Pons (tissue), 1 donor: ENCODE data around the gene ANKRD33B.
"Not testable (repeated sequence)": the region's sequence is repeated elsewhere in the genome, so short reads cannot be mapped to it uniquely, and the experiment has no call there.

Experiments used
- DNase-seq: peaks from one replicate; pipeline ENCODE4 v3.0.0-alpha.2; 2016; ENCODE audit warnings: low spot score

Gene ANKRD33B

DNA sequence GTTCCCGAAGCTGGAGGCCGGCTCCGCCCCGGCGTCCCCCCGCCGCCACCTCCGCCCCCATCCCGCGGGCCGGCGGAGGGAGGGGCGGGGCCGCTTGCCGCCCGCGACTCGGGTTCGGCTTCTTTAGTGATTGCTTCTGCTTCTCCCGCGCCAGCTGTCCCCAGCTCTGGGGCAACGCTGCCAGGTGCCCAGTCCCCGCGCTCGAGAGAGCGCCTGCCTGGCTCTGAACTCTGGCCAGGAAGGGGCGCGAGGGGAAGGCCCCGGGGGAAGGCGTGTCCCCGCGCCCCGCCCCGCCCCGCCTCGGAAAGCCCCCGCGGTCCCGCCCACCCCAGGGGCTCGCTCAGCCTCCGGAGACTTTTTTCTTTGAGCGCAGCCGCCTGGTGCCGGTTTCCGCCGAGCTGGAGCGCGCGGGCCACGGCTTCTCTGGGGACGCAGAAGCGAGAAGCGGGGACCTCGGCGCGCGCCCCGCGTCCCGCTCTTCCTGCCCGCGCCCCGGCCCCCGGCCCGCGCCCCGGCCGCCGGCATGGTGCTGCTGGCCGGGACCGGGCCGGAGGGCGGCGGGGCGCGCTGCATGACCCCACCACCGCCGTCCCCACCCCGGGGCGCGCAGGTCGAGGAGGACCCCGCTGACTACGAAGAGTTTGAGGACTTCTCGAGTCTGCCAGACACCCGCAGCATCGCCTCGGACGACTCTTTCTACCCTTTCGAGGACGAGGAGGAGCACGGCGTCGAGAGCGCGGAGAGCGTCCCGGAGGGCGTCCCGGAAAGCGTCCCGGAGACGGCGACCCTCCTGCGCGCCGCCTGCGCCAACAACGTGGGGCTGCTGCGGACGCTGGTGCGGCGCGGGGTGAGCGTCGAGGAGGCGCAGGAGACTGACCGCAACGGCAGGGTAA is at the start of gene ANKRD33B:
TSS of gene ANKRD33B (plus strand) at position 126 of the 893 bp plus-strand sequence. CDS start at position 524, 398 bp downstream.
- DNase-seq: no peak

DNA sequence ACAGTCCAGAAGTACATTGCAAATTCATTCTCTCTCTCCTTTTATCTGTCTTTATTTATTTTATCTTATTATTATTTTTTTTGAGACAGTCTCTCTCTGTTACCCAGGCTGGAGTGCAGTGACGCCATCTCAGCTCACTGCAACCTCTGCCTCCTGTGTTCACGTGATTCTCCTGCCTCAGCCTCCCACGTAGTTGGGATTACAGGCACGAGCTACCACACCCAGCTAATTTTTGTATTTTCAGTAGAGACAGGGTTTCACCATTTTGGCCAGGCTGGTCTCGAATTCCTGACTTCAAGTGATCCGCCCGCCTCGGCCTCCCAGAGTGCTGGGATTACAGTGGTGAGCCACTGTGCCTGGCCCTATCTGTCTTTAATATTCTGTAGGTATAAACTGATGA is 49.3 kb upstream of the ANKRD33B start:
- not testable (repeated sequence) for DNase-seq

DNA sequence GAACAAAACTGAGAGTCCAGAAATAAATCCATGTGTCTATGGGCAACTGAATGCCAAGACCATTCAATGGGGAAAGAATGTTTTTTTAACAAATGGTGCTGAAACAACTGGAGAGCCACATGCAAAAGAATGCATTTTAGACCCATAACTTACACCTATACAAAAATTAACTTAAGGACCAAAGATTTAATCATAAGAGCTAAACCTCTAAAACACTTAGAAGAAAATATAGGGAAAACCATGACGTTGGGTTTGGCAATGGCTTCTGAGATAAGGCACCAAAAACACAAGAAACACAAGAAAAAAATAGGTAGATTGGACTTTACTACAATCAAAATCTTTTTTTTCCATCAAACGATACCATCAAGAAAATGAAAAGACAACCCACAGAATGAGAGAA is 48.4 kb upstream of the ANKRD33B start:
- DNase-seq: no peak

DNA sequence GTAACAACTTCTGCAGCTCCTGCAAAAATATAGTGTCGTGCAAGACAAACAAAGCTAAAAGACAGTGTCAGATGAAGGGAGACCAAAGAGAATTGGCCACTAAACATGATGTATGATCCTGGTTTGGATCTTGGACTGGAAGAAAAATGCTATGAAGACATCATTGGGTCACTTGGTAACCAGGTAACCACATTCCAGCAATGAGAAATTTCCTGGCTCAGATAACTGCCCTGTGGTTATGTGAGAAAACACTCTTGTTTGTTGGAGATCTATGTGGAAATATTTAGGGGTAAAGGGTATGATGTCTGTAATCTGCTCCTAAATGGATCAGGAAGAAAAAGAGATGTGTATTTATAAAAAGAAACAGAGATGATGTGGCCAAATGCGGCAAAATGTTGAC is 45.5 kb upstream of the ANKRD33B start:
- no peak for DNase-seq

DNA sequence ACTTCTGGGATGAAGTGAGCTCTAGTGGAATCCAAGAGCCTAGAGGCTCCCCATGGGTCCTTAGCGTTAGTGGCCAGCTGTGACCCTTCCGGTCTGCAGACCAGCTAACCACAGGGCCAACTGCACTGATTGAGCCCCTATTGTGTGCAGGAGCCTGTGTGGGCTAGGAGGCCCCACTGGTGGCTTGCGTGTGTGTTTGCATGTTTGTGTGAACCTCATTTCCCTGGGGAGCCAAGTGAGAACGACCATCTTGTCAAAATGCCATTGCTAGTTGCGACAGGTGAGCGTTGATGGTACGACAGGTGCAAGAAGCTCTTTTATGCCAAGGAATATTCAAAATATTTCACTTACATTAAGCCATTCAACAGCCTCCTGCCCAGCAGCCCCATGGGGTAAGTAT is 44.1 kb upstream of the ANKRD33B start:
- DNase-seq: no peak

DNA sequence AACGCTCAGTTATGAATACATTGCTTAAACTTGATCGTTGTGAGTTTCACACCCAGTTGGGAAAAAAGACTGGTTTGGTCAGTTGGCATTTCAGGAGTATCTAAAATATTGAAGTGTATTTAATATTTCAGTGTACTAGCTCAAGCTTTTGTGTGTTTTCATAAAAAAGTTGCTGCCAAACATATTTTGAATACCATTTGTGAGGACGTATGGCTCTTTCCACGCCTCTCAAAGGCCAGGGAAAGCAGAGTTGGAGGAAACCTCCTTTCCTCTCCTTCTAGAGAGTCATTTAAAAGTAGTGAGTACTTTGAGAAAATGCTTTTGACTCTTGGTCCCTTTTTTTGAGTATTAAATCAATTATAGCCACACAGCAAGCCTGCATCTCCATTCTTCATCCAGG is 43.2 kb upstream of the ANKRD33B start:
- DNase-seq: no peak

DNA sequence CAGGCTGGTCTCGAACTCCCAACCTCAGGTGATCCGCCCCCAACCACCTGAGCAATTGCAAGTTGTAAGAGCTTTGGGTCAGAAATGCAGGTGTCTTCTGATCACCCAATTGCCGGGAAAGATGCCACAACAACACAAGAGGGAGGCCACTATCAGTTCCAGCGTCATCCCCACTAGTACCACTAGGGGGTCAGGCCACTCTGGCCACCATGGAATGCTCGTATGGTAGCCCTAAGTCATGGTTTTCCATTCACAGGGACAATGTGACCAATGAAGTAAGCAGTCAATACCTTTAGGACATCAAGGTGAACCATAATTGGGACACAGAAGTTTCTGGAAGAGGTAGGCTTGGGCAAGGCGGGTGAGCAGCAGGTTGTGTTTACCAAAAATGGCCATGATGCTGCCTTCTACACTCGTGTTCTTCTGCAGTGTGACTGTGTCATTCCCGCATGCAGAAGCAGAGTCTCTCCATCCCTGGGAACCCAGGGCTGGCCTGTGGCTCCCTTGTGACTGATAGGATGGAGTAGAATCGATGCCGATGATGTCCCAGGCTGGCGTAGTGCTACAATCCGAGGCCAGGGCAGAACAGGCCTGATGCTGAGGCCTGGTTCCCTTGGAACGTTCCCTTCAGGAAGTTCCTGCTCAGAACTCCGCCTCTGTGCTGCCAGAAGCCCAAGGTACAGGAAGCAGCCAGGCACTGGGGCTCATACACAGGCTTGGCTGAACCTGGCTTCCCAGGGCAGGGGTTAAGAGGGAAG is 42.2 kb upstream of the ANKRD33B start:
- DNase-seq: no peak

DNA sequence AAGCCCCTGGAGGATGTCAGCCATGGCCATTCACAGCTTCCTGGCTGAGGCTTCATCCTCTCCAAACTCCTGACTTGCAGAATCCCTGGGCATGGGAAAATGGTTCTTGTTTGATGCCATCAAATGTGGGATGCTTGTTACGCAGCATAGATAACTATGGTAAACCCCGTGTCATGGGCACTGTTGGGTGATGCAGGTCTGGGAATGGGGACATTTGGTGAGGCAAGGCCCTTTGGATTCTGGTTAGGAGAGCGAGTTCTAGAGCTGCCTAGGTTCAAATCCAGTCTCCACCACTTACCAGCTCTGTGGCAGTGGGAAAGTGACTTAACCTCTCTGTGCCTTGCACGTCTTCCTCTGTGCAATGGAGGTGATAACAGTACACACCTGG is 41.7 kb upstream of the ANKRD33B start:
- no peak for DNase-seq

DNA sequence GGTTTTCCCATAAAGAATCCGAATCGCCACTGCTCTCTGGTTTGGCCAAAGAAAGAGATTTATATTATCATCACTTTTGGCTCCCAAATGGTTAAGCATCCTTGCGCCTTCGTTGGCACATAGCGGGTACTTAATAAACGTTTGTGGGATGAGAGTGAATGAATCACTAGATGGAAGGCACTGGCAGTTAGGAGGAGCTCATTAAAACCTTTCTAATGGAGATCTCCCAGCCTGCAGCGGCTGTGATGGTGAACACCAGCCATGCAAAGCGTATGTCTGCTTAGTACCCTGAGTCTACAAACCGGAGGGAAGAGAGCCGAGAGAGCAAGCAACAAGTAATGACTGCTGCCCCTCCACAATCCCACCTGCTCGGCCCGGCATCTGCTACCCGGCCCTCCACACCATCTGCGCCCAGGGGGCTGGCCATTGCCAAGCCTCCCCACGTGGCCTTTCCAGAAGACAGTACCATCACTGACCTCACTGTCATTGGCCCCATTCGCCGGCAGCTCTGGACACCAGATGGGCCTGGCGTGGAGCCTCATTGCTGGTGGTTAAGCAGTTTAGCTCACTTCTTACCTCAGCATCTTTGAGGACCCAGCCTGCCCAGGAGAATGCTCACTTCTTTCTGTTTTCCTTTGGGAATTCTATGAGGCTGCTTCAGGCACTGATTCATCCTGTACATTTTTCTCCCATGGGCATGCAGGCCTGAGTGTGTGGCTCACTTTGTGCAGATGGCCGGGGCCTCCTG is 39.3 kb upstream of the ANKRD33B start:
- peak; percentile 69 for DNase-seq

DNA sequence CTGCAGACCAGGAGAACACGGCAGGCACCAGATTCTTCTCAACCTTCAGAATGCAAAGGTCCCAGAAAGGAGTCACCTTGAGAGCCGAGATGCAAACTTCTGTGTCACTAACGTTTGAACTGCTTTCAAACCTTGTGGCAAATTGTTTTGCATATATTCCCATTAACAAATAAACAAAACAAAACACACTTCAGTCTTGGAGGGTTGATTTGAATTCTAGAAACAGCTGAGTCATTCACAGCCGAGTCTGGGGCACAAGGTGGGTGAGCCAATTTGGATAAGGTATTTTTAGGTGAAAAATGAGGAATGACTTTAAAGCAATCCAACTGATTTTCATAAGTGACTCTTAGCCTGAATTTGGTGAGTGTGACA is 38.8 kb upstream of the ANKRD33B start:
- DNase-seq: no peak

DNA sequence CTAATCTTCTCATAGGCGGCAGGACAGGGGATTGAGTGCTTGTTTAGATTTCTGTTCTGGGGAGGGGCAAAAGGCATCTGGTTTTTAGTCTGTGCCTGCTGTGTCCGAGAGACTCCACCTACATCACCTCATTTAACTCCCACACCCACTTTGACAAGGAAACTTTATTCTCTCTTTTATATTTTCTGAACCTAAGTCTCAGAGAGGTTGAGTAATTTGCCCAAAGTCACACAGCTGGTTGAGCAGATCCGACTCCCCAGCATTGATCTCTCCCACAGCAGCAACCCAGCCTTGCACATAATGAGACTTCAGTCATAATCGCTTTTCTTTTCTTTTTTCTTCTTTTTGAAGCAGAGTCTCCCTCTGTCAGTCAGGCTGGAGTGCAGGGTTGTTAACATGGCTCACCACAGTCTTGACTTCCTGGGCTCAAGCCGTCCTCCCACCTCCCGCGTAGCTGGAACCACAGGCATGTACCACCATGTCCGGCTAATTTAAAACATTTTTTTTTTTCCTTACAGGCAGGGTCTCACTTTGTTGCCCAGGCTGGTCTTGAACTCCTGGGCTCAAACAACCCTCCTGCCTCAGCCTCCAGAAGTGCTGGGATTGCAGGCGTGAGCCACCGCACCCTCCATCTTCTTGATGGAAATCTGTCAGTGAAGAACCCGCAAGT is 36.5 kb upstream of the ANKRD33B start:
- no peak for DNase-seq

DNA sequence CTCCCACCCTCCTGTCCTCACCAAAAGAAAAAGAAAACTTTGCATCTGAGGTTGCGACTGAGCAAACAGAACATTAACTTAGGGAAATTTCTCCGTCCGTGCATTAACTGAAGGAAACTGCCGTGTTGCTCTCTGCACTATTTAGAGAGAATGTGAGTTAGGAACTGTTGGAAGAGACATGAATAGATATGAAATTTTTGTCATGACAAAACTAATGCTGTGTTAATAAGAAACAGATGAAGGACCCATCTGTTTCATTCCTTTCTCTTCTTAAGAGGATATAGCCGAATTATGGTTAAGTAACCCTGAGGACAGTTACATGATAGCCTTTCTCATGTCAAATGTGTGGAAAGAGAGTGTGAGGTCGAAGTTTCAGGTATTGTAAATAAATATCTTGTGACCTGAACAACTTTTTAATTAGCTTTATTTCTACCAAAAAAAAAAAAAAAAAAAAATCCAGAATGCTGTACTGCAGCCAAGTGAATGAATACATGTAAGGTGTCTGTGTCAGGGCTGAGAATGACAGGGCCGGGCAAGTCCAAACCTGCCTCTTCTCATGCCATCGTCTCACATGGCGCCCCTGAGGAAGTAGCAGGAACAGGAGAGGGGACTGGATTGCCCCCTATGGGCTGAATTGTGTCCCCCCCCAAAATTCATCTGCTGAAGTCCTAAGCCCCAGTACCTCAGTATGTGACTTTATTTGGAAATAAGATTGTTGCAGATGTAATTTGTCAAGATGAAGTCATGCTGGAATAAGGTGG is 35.6 kb upstream of the ANKRD33B start:
- DNase-seq: no peak

DNA sequence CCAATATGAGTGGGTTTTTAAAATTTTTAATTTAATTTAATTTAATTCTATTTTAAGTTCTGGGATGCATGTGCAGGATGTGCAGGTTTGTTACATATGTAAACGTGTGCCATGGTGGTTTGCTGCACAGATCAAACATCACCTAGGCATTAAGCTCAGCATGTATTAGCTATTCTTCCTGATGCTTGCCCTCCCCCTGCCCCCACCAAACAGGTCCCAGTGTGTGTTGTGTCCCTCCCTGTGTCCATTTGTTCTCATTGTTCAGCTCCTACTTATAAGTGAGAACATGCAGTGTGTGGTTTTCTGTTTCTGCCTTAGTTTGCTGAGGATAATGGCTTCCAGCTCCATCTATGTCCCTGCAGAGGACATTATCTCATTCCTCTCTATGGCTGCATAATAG is 35.0 kb upstream of the ANKRD33B start:
- no peak for DNase-seq

DNA sequence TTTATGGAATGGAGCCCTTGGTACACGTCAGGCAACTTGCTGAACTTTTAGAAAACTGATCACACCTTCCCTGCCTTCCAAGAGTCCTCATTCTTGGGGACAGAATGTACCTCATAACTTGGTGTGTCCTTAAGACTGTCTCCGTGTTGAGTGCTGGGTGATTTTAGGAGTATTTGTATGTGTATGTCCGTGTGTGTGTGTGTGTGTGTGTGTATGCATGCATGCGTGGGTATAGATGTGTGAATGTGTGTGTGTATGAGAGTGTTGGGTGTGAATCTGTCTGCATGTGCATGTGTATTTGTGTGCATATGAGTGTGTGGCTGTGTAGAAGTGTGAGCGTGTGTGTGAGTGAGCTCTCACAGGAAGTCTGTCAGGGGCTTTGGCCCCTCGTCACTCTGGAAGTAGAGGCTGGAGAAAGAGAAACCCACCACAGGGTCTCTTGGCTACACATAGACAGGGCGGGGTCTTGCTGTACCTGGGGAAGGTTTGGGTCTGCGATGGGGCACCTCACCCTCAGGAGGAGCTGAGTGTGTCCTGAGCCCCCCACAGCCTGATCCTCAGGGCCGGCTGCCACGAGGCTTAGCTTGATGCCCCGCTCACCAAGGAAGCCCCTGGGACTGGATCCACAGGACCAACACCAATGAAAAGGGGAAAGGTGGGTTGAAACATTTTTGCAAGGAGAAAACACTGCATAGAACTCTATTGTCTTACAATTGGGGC is 33.1 kb upstream of the ANKRD33B start:
- DNase-seq: no peak

DNA sequence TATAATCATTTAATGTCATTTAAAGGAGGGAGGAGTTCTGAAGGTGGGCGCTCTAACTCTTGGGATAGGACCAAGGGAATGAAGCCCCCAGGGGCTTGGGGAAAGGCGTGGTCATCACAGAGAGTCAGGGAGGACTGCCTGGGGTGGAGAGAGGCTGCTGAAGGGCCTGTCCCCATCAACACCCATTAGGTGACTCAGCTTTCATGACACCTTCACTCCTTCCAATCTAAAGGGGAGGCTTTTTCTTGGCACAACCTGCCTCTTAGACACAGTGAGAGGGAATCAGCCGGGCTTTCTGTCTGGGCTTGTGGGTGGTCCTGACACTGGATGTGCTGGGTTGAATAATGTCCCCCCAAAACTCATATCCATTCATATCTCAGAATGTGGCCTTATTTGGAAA is 31.4 kb upstream of the ANKRD33B start:
- DNase-seq: no peak

DNA sequence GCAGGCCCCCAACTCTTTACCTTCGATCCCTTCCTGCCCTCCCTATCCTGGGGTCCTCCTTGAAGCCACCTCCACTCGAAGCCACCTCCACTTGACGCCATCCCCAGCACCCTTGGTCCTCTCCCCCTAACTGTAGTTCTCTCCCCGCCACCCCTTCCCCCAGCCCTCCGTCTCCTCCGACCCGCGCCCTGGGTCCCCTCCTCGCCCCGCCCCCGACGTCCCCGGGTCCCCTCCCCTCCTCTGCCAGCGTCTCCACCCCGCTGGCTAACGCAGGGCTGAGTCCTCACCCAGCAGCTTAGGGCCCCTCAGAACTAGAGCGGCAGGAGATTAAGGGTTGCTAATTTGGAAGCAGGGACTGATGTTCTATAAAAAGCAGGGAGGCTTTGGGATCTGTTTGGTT is 30.6 kb upstream of the ANKRD33B start:
- no peak for DNase-seq

DNA sequence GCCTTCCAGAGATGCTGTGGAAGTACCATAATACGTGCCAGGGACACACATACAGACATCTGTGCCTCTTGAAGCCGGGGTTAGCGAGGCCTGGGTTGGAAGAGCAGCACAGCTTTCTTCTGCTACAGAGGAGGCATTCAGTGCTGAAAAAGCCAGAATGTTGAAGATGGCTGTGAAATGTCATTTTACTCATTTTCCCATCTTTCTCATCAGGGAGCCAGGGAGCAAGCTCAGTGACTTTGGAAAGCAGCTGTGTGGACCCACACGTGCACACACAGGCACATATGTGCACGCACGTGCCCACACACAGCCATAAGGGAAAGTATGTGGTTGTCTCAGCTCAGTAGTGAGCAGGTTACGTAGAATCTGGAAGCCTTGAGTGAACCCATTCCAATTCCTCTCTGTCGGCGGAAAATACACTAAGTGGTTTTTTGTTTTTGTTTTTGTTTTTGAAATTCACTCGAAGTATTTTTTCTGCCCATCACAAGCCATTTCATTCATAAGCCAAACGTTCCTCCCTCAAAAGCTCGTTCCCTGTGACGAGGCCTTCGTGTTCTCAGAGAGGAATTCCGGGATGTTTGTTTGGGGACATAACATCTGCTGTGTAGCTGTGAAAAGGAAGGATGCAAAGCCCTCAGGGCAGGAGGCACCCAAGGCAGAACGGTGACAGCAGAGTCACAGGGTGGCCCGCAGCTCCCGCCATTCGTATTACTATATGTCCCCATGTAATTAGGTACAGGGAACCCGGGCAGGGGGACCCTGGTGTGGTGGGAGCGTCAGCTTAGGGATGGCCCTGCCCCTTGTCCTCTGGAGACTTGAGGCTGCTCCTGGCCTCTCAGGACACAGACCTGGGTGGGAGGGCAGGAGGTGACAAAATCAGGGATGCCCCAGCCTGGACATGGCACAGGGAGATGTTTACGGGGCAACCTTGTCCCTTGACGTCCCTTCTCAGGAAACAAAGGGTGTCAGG is 29.0 kb upstream of the ANKRD33B start:
- DNase-seq: no peak

DNA sequence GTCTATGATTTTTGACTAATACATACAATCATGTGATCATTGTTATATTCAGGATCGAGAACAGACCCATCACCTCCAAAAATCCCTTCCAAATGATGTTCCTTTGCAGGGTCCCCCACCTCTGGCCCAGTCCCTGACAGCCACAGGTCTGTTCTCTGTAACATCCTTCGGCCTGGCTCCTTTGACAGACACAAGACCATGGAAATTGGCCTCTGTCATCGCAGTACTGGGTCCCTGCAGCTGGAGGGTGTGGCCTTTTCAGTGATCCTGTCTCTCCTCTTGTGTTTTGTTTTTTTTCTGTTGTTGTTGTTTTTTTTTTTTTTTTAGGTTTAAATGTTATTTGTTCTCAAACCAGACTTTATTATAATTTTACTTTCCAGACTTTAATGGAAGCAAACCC is 27.4 kb upstream of the ANKRD33B start:
- DNase-seq: no peak

DNA sequence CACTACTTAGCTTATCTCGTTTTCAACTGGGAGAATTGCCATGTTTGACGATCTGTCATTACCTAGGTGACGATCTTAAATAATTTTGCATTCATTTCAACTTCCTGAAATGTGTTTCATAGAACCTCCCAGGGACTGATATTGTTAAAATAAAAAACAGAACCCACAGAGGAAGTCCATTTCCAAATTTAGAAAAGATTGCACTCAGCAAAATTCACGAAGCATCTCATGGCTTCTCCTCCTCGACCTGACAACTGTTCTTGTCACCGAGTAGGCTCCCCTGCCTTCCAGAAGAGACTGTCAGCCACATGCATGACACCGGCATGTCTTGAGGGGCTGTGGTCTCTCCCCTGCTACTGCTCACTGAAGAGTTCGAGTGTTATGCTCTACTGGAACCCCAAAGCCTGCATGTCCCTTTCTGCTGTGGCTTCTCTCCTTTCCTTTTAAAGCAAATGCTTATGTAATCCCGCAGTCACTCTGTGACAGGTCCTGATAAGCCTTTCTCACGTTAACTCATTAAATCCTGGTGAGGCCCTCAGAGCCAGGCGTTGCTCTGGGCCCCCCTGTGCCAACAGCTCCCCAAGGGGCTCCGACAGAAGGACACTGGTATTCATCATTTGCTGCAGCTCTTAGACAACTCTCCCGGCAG is 26.8 kb upstream of the ANKRD33B start:
- no peak for DNase-seq
